Activated CD8-positive, alpha-beta memory T cell treated with anti-CD3 and anti-CD28 coated beads for 4 hours (primary cell): ENCODE results near the gene MYO1G.
"Not testable (repeated sequence)": the region's sequence is repeated elsewhere in the genome, so short reads cannot be mapped to it uniquely, and the experiment has no call there.

ENCODE experiments used
- DNase-seq, 2 donors: peaks; one replicate each; pipeline ENCODE4 v3.0.0-alpha.2; 2020; ENCODE audit warnings: low read depth in 2 of 2

MYO1G gene

DNA sequence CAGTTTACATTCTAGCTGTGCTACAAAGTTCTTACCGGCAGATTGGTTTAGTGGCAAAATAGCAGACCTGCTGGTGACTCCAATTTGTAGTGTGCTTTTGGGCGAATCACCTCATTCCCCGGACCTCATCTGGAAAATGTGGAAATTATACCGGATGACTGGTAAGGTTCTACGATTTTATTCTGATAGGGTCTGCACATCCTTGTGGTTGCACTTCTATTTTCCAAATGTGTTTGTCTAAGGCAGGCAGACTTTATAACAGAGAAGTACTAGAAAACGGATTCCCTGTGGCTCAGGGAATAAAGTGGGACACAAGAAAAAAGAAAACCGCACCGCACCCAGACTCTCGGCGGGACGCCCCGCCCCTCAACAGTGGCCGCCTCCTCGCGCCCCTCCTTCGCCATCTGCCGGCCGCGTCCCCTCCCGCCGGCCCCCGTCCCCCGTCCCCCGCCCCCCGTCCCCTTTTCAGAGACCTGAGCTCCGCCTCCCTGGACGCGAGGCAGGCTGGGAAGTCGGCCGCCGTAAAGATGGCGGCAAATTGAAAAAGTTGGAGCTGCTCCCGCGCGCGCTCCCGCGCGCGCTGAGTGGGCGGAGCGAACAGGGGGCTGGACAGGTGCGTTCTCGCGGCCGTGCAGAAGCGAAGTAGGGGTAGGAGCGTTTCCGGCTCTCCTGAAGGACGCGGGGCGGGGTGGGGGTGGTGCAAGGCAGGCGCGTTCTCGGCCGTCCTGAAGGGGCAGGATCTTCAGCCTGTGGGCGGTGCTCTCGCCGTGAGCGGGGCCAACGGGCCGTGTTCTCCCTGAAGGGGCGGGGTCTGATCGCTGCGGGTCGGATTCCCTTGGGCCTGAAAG lies 20.7 kb upstream of the MYO1G start:
- peak; percentile 97 to 98 for DNase-seq

DNA sequence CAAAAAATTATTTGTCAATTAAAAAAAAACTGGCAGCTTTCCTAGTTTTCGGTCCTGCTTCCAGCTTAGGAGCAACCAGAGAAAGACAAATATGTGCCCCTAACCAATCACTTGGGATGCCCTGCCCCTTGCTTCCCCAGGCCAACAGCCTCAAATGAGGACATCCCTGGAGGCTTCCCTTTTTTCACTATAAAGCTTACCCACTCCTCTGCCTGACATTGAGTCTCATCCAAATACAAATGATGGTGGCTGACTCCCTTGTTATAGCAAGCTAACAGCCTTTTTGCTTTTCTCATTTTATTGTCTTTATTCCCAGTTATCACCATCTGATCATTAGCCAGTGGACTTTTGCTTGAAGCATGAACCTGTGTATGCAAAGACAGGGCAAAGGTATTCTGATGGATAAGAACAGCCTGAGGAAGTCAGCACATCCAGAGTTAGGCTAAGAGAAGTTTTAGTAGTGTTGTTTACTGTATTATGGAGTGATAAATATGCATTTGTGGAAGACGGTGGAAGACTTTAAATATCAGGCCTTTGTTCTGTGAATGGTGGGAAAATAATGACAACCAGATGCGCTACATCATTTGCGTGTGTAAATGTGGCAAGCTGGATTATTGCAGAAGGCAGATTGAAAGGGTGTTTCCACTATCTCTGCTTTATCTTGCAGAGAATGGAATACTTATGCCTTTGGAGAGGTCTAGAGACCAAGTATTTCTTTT lies 19.5 kb upstream of the MYO1G start:
- DNase-seq, result no peak

DNA sequence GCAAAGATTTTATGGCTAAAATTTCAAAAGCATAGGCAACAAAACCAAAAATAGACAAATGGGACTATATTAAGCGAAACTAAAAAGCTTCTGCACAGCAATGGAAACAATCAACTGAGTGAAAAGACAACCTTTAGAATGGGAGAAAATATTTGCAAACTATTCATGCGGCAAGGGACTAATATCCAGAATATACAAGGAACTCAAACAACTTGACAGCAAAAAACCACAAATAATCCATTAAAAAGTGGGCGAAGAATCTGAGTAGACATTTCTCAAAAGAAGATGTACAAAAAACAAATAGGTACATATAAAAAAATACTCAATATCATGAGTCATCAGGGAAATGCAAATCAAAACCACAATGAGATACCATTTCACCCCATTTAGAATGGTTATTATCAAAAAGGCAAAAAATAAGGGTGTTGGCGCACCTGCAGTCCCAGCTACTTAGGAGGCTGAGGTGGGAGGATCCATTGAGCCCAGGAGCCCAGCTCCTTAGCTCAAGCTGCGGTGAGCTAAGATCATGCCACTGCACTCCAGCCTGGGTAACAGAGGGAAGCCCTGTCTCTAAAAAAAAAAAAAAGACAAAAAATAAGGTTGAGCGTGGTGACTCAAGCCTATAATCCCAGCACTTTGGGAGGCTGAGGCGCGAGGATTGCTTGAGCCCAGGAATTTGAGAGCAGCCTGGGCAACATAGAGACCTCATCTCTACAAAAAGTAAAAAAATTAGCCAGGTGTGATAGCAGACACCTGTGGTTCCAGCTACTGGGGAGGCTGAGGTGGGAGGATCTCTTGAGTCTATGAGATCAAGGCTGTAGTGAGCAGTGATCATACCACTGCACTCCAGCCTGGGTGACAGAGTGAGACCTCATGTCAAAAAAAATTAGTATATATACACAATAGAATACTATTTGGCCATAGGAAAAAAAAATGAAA lies 17.0 kb upstream of the MYO1G start:
- DNase-seq, result no peak

DNA sequence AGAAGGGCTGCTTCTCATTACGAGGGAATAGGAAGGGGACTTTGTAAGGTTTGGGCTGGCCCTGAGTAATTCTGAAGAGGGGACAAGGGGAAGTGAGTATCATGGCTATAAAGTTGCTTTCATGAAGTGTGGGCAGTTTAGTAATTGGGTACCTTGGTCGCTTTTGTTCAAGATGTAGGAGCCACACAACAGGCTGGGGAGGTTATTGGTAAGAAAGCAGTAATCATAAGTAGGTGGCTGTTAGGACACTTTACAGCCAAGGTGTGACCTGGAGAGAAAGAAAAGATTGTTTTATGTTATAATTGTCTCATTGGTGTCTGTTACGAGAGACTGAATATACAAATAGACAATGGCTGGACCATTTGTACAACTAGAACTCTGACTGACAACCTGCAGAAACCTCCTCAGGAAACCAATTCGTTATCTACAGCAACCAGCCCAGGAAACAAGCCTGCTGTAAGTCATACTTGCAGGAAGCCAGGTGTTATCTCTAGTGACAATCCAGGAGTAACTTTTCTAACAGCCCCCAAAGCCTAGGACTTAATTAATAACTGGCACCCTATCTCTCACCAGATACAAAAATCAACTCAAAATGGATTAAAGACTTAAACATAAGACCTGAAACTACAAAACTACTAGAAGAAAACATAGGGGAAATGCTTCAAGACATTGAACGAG lies 16.2 kb upstream of the MYO1G start:
- DNase-seq, result no peak

DNA sequence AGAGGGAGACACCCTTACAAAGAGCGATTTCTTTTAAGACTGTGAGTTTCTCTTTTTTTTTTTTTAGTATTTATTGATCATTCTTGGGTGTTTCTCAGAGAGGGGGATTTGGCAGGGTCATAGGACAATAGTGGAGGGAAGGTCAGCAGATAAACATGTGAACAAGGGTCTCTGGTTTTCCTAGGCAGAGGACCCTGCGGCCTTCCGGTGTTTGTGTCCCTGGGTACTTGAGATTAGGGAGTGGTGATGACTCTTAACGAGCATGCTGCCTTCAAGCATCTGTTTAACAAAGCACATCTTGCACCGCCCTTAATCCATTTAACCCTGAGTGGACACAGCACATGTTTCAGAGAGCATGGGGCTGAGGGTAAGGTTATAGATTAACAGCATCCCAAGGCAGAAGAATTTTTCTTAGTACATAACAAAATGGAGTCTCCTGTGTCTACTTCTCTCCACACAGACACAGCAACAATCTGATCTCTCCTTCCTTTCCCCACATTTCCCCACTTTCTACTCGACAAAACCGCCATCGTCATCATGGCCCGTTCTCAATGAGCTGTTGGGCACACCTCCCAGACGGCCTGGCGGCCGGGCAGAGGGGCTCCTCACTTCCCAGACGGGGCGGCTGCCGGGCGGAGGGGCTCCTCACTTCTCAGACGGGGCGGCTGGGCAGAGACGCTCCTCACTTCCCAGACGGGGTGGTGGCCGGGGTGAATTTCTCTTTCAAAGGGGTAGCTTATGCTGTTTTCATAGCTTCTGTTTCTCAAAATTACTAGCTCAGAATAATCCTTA lies 13.4 kb upstream of the MYO1G start:
- not testable (repeated sequence) for DNase-seq

DNA sequence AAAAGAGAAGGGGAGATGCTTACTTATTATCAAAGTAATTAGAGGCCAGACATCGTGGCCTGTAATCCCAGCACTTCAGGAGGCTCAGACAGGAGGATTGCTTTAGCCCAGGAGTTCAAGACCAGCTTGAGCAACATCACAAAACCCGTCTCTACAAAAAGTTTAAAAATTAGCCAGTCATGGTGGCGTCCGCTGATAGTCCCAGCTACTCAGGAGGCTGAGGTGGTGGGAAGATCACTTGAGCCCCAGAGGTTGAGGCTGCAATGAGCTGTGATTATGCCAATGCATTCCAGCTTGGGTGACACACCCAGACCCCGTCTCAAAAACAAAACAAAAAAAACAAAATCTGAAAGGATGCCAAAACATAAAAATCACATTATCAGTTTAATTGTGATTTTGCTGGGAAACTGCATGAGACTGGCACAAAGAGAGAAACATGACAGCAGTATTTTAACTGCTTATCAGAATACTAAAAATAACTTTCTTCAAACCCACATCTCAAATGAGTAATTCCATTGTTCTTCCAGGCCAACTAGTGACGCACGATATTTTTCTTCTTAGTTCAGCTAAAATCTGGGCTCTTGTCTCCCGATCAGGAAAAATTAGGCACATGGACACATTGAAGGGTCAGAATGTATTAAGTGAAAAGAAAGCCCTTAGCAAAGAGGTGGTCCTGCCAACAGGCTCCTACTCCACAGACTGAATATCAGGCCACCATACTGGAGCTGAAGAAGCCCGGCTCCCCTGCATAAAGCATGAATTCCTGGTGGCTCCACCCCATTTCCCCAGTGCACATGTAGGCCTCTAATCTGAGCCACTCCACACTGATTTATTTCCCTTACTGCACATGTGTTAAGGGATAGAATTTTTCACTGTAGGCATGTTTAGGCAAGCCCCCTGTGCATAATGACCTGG lies 11.6 kb upstream of the MYO1G start:
- no peak for DNase-seq

DNA sequence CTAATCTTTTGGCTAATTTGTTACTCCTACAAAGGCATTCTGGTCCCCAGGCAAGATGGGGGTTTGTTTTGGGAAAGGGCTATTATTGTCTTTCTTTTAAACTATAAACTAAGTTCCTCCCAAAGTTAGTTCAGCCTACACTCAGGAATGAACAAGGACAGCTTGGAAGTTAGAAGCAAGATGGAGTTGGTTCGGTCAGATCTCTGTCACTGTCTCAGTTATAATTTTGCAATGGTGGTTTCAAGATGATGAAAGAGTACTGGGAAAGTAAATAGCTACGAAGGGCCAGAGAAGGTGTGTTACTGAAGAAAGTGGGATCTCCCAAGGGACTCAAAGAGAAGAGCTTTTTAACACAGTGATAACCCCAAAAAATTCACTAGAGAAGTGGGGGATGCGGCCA lies 10.3 kb upstream of the MYO1G start:
- DNase-seq, result no peak

DNA sequence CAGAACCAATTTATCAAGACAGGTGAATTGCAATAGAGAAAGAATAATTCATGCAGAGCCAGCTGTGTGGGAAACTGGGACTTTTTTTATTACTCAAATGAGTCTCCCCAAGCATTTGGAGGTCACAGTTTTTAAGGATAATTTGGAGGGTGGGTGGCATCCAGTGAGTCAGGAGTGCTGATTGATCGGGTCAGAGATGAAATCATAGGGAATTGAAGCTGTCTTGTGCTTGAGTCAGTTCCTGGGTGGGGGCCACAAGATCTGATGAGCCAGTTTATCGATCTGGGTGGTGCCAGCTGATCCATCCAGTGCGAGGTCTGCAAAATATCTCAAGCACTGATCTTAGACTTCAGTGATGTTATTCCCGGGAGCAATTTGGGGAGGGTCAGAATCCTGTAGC lies 9.9 kb upstream of the MYO1G start:
- DNase-seq, result no peak

DNA sequence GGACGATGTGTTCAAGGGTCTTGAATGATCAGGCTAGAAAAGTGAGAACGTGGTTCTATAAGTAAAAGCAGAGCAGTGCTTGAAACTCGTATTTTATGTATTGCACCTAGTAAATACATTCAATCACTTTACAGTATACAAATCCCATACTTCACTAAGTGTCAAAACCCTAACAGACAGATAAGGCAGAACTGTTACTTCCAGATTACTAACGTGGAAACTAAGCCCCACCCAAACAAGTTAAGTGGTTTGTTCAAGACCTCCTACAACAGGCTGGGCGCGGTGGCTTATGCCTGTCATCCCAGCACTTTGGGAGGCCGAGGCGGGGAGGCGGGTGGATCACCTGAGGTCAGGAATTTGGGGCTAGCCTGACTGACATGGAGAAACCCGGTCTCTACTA lies 9.2 kb upstream of the MYO1G start:
- no peak for DNase-seq

DNA sequence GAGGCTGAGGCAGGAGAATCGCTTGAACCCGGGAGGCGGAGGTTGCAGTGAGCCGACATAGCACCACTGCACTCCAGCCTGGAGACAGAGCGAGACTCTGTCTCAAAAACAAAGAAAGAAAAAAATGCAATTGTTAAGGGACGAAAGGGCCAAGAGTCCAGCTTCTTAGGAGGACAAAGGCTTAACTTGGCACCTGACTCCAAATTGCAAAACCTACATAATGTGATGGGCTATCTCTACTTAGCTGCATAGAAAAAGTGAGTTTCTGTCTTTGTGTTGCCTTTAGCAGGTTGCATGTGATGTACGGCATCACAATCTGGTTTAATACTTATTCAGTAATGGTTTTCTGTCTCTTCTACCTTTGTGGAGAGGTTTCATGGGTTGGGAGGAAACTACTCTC lies 8.6 kb upstream of the MYO1G start:
- no peak for DNase-seq

DNA sequence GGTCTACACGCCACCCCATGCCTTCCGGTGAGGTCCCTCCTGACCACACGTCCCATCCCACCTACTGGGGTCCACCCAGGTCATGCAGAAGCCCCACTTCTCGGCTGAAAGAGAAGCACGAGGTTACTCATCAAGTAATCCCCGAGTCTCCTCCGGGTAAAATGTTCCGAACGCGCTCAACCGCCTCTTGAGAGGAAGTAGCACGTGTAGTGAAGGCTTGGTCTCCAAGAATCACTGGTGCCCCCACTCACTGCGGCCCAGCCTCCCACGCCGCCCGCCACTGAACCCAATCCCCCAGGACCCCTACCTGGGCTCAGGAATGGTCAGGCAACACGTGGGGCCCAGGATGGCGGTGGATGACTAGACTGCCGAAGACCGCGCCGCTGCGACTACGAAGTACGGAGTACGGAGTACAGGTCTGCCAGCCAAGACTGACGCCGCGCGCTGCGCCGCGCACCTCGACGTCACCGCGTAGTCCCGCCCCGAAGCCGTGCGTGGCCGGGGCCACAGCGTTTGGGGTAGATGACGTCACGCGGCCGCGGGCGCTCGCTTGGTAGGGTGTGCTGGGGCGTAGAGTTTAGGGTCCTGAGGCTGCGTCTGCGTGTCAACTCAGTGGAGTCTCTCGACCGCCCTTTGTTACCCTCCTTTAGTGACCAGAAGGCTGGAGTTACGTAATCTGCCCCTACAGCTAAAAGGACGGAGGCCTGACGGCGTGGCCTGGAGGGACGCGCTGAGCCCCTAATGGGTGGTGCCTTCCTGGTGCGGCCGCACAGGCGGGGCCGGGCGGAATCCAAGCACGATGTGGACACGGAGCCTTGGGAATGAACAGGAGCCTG lies 7.6 kb upstream of the MYO1G start:
- DNase-seq, result peak; percentile 92 to 93

DNA sequence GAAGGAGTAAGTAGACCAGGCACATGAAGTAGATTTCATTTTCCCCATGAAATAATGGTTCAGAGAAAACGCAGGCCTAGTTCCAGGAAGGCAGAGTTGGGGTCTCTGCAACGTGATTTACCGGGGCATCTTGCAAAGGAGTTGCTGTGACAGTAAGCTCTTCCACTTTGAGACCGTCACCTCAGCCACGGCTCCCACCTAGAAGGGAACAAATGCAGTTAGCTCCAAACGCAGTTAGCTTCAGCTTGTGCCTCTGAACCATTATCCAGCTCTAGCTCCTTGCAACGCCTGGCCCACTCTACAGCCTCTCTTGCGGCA lies 7.0 kb upstream of the MYO1G start:
- no peak for DNase-seq

DNA sequence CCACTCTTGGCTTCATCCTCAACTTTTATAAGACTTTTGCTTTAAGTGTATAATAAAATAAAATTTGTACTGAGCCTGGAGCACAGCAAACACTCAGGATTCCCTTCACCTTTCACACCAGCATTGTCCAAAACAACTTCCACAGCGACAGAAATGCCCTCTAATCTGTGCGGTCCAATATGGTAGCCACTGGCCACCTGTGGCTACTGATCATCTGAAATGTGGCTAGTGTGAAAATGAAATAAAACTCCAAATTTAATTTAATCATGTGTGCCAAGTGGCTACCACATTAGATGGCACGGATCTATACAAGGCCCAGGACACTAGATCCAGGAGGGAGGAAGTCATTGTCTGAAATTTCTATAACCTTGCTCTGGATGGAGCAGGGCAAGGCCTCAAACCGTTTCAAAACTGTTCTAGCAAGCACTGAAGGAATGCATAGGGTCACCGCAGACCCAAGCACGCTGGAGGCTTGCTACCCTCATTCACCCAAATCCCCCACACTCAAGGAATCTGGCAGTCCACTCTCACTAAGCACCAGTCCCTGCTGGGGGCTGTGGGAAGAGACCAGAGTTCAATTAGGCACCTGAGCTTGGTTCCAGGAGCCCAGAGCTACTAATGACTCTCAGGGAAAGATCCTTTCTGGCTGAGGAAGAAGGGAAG lies 6.3 kb upstream of the MYO1G start:
- no peak for DNase-seq

DNA sequence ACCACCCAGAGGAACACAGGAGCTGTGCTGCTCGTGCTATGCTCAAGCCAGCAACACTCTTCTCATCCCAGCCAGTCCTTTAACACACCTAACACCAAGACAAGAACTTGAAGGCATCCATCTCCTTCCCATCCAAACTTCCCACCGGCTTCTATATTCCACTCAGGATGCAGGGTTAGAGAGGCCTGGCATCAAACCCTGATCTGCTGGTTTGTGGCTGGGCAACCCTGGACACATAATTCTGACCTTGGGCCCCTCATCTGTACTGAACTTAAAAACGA lies 5.6 kb upstream of the MYO1G start:
- no peak for DNase-seq

DNA sequence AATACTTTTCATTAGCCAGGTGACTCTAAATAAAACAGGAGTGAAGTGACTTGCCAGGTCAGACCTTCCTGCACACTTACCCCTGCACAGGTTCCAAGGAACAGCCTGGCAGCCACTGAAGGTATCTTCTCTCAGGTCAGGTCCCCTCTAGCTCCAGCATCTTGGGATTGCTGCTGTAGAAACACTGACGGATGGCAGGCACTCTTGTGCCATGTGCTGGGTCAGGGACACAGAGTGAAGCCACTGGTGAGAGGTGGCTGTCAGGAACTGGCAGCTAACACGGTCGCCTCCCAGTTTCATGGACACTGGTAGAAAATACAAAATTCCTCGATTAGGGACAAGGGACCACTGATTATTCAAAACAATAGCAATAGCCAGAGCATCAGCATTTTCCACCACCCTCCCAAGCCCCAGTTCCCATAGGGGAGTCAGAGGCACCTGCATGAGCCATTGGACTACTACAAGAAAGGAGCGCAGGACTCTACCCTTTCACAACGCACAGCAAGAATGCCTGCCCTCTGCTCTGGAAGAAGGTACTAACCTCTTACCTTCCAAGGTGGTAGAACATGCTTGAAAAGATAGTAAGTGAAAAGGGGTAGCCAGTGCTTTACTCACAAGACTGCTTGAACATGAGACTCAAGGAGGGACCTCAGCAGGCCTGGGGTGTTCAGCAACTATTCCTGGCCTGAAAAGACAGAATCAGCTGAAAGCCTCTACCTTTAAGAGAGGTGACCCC lies 5.1 kb upstream of the MYO1G start:
- no peak for DNase-seq

DNA sequence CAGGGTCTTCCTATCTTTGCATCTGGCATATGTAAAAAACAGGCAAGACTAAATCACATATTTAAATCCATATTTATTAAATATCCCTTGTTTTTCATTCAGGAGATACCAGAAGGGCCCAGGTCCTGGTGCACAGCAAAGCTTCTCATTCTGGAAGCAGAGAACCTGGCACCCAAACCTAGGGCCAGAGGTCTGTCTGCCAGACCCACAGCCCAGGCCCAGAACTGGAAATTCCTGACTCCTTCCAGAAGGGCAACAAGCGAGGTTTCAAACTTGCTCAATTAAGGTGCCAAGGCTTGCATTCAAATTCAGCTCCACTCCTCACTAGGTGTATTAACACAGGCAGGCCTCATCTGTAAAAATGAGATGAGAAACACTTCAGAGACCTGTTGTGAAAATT lies 4.2 kb upstream of the MYO1G start:
- no peak for DNase-seq

DNA sequence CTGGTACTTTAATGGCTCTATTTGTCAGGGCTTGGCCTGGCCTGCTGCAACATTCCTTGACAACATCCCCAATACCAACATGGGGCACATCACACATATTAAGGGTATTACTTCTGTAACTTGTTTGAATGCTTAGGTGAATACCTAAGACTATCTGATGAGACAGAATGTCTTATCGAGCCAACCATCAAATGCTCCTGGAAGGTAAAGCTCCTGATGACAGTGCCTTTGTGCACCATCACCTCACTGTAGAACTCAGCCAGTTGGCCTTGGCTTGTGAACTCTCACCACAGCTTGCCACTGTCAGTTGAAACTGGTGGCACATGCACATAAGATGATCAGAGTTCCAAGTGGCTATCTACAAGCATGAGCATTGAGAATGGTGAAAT lies 3.7 kb upstream of the MYO1G start:
- DNase-seq, result no peak
